HepG2 (cell line): Measurements from ENCODE around the gene SSTR5. TPM values are rescaled to one million over a fixed set of nuclear protein-coding genes. Genes with fewer than 3 reads are reported as not detected.

Source experiments
- DBP ChIP-seq: sonication (generic); formaldehyde crosslinking; IDR thresholded peaks from 2 replicates; pipeline ENCODE4 v1.4.0; 2020; ENCODE audit warnings: missing genetic modification reagents; ENCODE audit errors: not compliant biosample characterization
- ERF ChIP-seq: IDR thresholded peaks from 2 replicates; pipeline ENCODE4 v1.6.1; 2018; ENCODE audit warnings: missing biosample characterization, missing genetic modification reagents
- GTF3A ChIP-seq: sonication (generic); formaldehyde crosslinking; conservative IDR thresholded peaks from 2 replicates; pipeline ENCODE4 v1.4.0; 2020; ENCODE audit warnings: mild to moderate bottlenecking, missing genetic modification reagents
- IKZF4 ChIP-seq: sonication (generic); formaldehyde crosslinking; IDR thresholded peaks from 2 replicates; pipeline ENCODE4 v1.5.1; 2020; ENCODE audit warnings: borderline replicate concordance, mild to moderate bottlenecking, low read depth, missing genetic modification reagents; ENCODE audit errors: not compliant biosample characterization
- MED13 ChIP-seq: sonication (generic); formaldehyde crosslinking; IDR thresholded peaks from 2 replicates; pipeline ENCODE4 v1.5.0; 2020; ENCODE audit warnings: missing genetic modification reagents
- MEF2D ChIP-seq: sonication (generic); formaldehyde crosslinking; IDR thresholded peaks from 2 replicates; pipeline ENCODE4 v1.5.1; 2020; ENCODE audit warnings: mild to moderate bottlenecking, missing genetic modification reagents
- PAX8 ChIP-seq: sonication (generic); formaldehyde crosslinking; IDR thresholded peaks from 2 replicates; pipeline ENCODE4 v1.8.0; 2022; ENCODE audit warnings: mild to moderate bottlenecking, missing genetic modification reagents, borderline replicate concordance
- RAD51 ChIP-seq: fragments of 450-650 bp; IDR thresholded peaks from 2 replicates; pipeline ENCODE4 v1.6.1; 2016; ENCODE audit warnings: borderline replicate concordance
- TFDP1 ChIP-seq: IDR thresholded peaks from 2 replicates; pipeline ENCODE4 v1.6.1; 2016; ENCODE audit warnings: missing compliant biosample characterization, missing genetic modification reagents, borderline replicate concordance
- ZBTB3 ChIP-seq: sonication (generic); formaldehyde crosslinking; IDR thresholded peaks from 2 replicates; pipeline ENCODE4 v1.4.0; 2020; ENCODE audit warnings: low read depth, mild to moderate bottlenecking, moderate library complexity, missing genetic modification reagents, borderline replicate concordance
- ZGPAT ChIP-seq: IDR thresholded peaks from 2 replicates; pipeline ENCODE4 v1.6.1; 2016; ENCODE audit warnings: mild to moderate bottlenecking
- ZNF337 ChIP-seq: sonication (generic); formaldehyde crosslinking; IDR thresholded peaks from 2 replicates; pipeline ENCODE4 v1.5.1; 2020; ENCODE audit warnings: missing genetic modification reagents, low read depth, mild to moderate bottlenecking, borderline replicate concordance
- ZNF7 ChIP-seq: IDR thresholded peaks from 2 replicates; pipeline ENCODE4 v1.6.1; 2016; ENCODE audit warnings: missing biosample characterization, missing genetic modification reagents
- polyA plus RNA-seq, 8 experiments: library from polyadenylated mRNA; depleted of rRNA in 3 of 8; stranded (reverse) in 7 of 8; unstranded in 1 of 8; fragments of >200 nt; fragmentation: Illumina TruSeq in 4 of 8; extraction: Trizol in 4 of 8; gene quantifications; 2 replicates each; pipeline versions ENCODE4 v1.2.1 to v1.2.3, GENCODE V29; 2011 to 2016; ENCODE audit warnings: low read depth in 4 of 8, missing spikeins in 1 of 8, mixed read lengths in 1 of 8; ENCODE audit not compliant: insufficient read depth in 1 of 8
- total RNA-seq, 5 experiments: library from RNA; depleted of rRNA; stranded (reverse); fragments of >200 nt; fragmentation: Illumina TruSeq; extraction: Trizol; gene quantifications; 2 replicates each; pipeline ENCODE4 v1.2.3, GENCODE V29; 2016; ENCODE audit warnings: low read depth in 1 of 5
- TF ChIP-seq, protein P1 (sequence below): sonication (generic); formaldehyde crosslinking; IDR thresholded peaks from 2 replicates; pipeline ENCODE4 v1.4.0; 2020; ENCODE audit warnings: missing genetic modification reagents

Gene SSTR5
- total and polyA plus RNA-seq, 2 of the 13 experiments (the other 11 are each of a cell fraction or from before 2014, with no cell fraction given), result 0.20 to 0.49 TPM

DNA sequence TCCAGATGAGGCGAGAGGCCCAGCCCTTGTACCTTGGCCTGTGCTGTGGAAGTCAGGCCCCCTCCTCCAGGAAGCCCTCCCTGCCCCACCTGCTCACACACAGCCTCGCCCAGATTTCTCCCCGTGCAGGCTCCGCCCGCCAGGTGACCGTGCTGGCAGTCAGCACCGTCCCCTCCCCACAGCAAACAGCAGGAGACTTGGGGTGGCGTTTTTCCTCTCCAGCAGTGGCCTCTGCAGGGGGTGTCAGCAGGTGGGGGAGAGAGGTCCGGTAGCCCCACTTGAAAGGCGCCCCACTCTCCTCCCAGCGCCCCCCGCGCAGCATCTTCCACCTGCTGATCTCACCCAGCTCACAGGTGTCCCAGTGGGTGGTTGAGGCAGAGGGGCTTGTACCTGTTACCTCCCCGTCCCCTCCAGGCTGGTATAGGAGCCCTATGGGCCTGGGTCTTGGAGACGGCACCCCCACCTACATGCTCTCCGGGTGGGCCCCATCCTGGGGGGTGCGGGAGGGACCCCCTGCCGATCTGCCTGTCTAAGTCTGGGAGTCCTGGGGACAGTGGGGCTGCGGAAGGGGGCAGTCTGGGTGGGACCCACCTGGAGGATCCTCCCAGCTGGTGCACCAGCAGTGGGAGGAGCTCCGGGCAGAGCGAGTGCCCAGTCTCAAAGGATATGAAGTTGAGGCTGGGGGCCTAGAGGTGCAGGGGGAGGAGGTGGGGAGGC is 27.7 kb downstream of the SSTR5 start (continued):
- TF ChIP-seq IKZF4 (CRISPR knock-in tag) (no peak), DBP (CRISPR knock-in tag) (no peak), GTF3A (CRISPR knock-in tag) (no peak), ZNF7 (CRISPR knock-in tag) (no peak), RAD51 (no peak), MED13 (CRISPR knock-in tag) (no peak), ZBTB3 (no peak), PAX8 (CRISPR knock-in tag) (no peak), ERF (CRISPR knock-in tag) (no peak), TFDP1 (CRISPR knock-in tag) (no peak), MEF2D (CRISPR knock-in tag) (no peak), ZGPAT (CRISPR knock-in tag) (no peak), ZNF337 (CRISPR knock-in tag) (no peak)
- TF ChIP-seq, protein P1, sequence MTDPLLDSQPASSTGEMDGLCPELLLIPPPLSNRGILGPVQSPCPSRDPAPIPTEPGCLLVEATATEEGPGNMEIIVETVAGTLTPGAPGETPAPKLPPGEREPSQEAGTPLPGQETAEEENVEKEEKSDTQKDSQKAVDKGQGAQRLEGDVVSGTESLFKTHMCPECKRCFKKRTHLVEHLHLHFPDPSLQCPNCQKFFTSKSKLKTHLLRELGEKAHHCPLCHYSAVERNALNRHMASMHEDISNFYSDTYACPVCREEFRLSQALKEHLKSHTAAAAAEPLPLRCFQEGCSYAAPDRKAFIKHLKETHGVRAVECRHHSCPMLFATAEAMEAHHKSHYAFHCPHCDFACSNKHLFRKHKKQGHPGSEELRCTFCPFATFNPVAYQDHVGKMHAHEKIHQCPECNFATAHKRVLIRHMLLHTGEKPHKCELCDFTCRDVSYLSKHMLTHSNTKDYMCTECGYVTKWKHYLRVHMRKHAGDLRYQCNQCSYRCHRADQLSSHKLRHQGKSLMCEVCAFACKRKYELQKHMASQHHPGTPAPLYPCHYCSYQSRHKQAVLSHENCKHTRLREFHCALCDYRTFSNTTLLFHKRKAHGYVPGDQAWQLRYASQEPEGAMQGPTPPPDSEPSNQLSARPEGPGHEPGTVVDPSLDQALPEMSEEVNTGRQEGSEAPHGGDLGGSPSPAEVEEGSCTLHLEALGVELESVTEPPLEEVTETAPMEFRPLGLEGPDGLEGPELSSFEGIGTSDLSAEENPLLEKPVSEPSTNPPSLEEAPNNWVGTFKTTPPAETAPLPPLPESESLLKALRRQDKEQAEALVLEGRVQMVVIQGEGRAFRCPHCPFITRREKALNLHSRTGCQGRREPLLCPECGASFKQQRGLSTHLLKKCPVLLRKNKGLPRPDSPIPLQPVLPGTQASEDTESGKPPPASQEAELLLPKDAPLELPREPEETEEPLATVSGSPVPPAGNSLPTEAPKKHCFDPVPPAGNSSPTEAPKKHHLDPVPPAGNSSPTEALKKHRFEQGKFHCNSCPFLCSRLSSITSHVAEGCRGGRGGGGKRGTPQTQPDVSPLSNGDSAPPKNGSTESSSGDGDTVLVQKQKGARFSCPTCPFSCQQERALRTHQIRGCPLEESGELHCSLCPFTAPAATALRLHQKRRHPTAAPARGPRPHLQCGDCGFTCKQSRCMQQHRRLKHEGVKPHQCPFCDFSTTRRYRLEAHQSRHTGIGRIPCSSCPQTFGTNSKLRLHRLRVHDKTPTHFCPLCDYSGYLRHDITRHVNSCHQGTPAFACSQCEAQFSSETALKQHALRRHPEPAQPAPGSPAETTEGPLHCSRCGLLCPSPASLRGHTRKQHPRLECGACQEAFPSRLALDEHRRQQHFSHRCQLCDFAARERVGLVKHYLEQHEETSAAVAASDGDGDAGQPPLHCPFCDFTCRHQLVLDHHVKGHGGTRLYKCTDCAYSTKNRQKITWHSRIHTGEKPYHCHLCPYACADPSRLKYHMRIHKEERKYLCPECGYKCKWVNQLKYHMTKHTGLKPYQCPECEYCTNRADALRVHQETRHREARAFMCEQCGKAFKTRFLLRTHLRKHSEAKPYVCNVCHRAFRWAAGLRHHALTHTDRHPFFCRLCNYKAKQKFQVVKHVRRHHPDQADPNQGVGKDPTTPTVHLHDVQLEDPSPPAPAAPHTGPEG, result no peak
- TF ChIP-seq, all 625 proteins: peak for 0
